Transverse colon (tissue), 4 donors: ENCODE data around the gene KLHL22. TPM values are rescaled to one million over a fixed set of nuclear protein-coding genes. Genes with fewer than 3 reads are reported as not detected.

ENCODE experiments used
- DNase-seq: peaks from one replicate; pipeline ENCODE4 v3.0.0-alpha.2; 2019
- H3K27ac ChIP-seq, 4 donors: fragments of 200-600 bp; sonication (generic); 2 replicates each; pipeline ENCODE4 v1.5.1; 2016 to 2018; ENCODE audit warnings: inconsistent platforms in 4 of 4
- H3K27me3 ChIP-seq: fragments of 200-600 bp; sonication (generic); 2 replicates; pipeline ENCODE4 v1.5.1; 2017; ENCODE audit warnings: inconsistent platforms
- H3K36me3 ChIP-seq, 4 donors: fragments of 200-600 bp; sonication (generic); 2 replicates each; pipeline ENCODE4 v1.5.1; 2017 to 2019; ENCODE audit warnings: inconsistent platforms in 4 of 4
- H3K4me1 ChIP-seq, 4 donors: fragments of 200-600 bp; sonication (generic); 2 replicates each; pipeline ENCODE4 v1.5.1; 2017 to 2020; ENCODE audit warnings: inconsistent platforms in 4 of 4
- H3K4me3 ChIP-seq, 4 donors: fragments of 200-600 bp; sonication (generic); 1 replicate in 1 of 4; 2 replicates in 3 of 4; pipeline versions ENCODE4 v1.5.1 to v1.6.1; 2017 to 2019; ENCODE audit warnings: inconsistent platforms in 4 of 4
- H3K9me3 ChIP-seq, 2 donors: fragments of 200-600 bp; sonication (generic); 2 replicates each; pipeline ENCODE4 v1.5.1; 2017 to 2019; ENCODE audit warnings: inconsistent platforms in 2 of 2
- CTCF ChIP-seq, 5 experiments: fragments of 200-600 bp in 3 of 5; fragments of 450-650 bp in 2 of 5; sonication (generic) in 3 of 5; IDR thresholded peaks; 1 replicate in 2 of 5; 2 replicates in 3 of 5; pipeline ENCODE4 v1.5.1; 2016 to 2017; ENCODE audit warnings: antibody characterized with exemption in 5 of 5, inconsistent platforms in 3 of 5, mild to moderate bottlenecking in 2 of 5, moderate library complexity in 1 of 5
- EP300 ChIP-seq: sonication (generic); formaldehyde crosslinking; IDR thresholded peaks from one replicate; pipeline ENCODE4 v1.6.1; 2017; ENCODE audit warnings: antibody characterized with exemption, low read depth
- POLR2A ChIP-seq: fragments of 450-650 bp; IDR thresholded peaks from one replicate; pipeline ENCODE4 v1.6.1; 2016; ENCODE audit warnings: antibody characterized with exemption, mild to moderate bottlenecking, moderate library complexity
- POLR2AphosphoS5 ChIP-seq, 3 donors: sonication (generic); formaldehyde crosslinking; IDR thresholded peaks; one replicate each; pipeline ENCODE4 v1.6.1; 2016; ENCODE audit warnings: antibody characterized with exemption in 3 of 3
- WGBS, 2 donors: methylation state at CpG; one replicate each; pipeline ENCODE4 v1.1.5; 2018; ENCODE audit warnings: low coverage in 1 of 2; 5-methylcytosine and 5-hydroxymethylcytosine counted together
- in situ Hi-C, 4 donors: fragments of 200-750 bp; cut with MboI; loops; one replicate each; pipeline versions ENCODE4 v1.15.0 to v1.15.1; 2017; ENCODE audit warnings: low sequenced_read_pairs in 3 of 4, low pct_ligation_motif_present in 1 of 4, low pct_unique_long_range_greater_than_20kb in 1 of 4
- intact Hi-C: fragments of 100-400 bp; cut with DNase I; formaldehyde crosslinking; loops from one replicate; pipeline ENCODE4 v1.15.1; 2023; ENCODE audit warnings: low total_unique reads
- total RNA-seq, 4 donors: library from RNA; depleted of rRNA; stranded (reverse); fragments of >200 nt; gene quantifications; one replicate each; pipeline ENCODE4 v1.1.0, GENCODE V29; 2016

The KLHL22 gene
- total RNA-seq, 4 donors from 2014 or later, result 12.7 to 75.9 (median 16.9) TPM

GRCh38 chr22:20488946-20489345 is 6.6 kb downstream of the KLHL22 start:
- WGBS, 2 donors, result 88% methylated on average over 11 of the region's 11 CpGs; no CpG with 5 or more reads in 1 of the 2 donors
- Histone ChIP-seq H3K9me3 (no peaks in the 10 kb centered on the region), H3K27ac (no peak overlapping the region), H3K27me3 (no peaks in the 10 kb centered on the region), H3K36me3 (no peaks in the 10 kb centered on the region), H3K4me3 (no peak overlapping the region), H3K4me1 (peaks cover 0 to 9% (median 0%) of the 10 kb centered on the region in 4 donors)
- no peak for TF ChIP-seq CTCF (IDR thresholded peaks at IDR 0.05)
- no peak for TF ChIP-seq POLR2AphosphoS5 (IDR thresholded peaks at IDR 0.05)
- TF ChIP-seq EP300, result no peak
- TF ChIP-seq POLR2A, result no peak
- intact Hi-C loops (no loop called here), in situ Hi-C loops (no loop called here)
- DNase-seq, result no peak

- 89% methylated on average over 2 of the region's 2 CpGs; no CpG with 5 or more reads in 1 of the 2 donors for WGBS, 2 donors
- Histone ChIP-seq H3K4me1 (no peaks in the 10 kb centered on the region), H3K4me3 (no peak overlapping the region), H3K36me3 (no peaks in the 10 kb centered on the region), H3K9me3 (no peaks in the 10 kb centered on the region), H3K27ac (no peak overlapping the region), H3K27me3 (no peaks in the 10 kb centered on the region)
- no peak for TF ChIP-seq EP300
- no peak for TF ChIP-seq CTCF (IDR thresholded peaks at IDR 0.05)
- no peak for TF ChIP-seq POLR2AphosphoS5 (IDR thresholded peaks at IDR 0.05)
- TF ChIP-seq POLR2A, result no peak
- DNase-seq, result no peak
- in situ Hi-C loops (no loop called here), intact Hi-C loops (no loop called here)
Observed at GRCh38 chr22:20487715-20488114, 7.9 kb downstream of the KLHL22 start.

- in situ Hi-C loops (no loop called here), intact Hi-C loops (no loop called here)
- TF ChIP-seq POLR2A (no peak), CTCF (IDR thresholded peaks at IDR 0.05) (no peak), EP300 (no peak), POLR2AphosphoS5 (IDR thresholded peaks at IDR 0.05) (no peak)
- H3K36me3 ChIP-seq, result no peaks in the 10 kb centered on the region
- 96 to 100% methylated on average over 1 to 2 of the region's 2 CpGs for WGBS, 2 donors
- no peaks in the 10 kb centered on the region for H3K9me3 ChIP-seq
- H3K27me3 ChIP-seq, result no peaks in the 10 kb centered on the region
- no peak overlapping the region for H3K27ac ChIP-seq
- DNase-seq, result no peak
- no peak overlapping the region for H3K4me3 ChIP-seq
- no peaks in the 10 kb centered on the region for H3K4me1 ChIP-seq
Observed at GRCh38 chr22:20486229-20486628, 9.4 kb downstream of the KLHL22 start.

- Histone ChIP-seq H3K36me3 (no peaks in the 10 kb centered on the region), H3K27me3 (no peaks in the 10 kb centered on the region), H3K27ac (no peak overlapping the region), H3K9me3 (no peaks in the 10 kb centered on the region), H3K4me3 (no peak overlapping the region), H3K4me1 (no peaks in the 10 kb centered on the region)
- 92 to 93% methylated on average over 1 to 4 of the region's 4 CpGs for WGBS, 2 donors
- intact Hi-C loops, result no loop called here
- in situ Hi-C loops, result no loop called here
- no peak for DNase-seq
- TF ChIP-seq POLR2A (no peak), POLR2AphosphoS5 (IDR thresholded peaks at IDR 0.05) (no peak), CTCF (IDR thresholded peaks at IDR 0.05) (no peak), EP300 (no peak)
Observed at GRCh38 chr22:20484948-20485683, 10.5 kb downstream of the KLHL22 start.
